ENCODE measurements around the gene MAMLD1.

Gene MAMLD1
- 0.86 to 2.7 (median 0.96) reads per million in 3 donors for total RNA-seq

GRCh38 chrX:150362599-150363481, at the start of gene MAMLD1:
Gene MAMLD1 (plus strand): TSS chrX:150363317. CDS start chrX:150445517, 82,200 bp downstream.
- peak in 2 of 3 donors; percentile 41 to 45 for DNase-seq
- Histone ChIP-seq H3K27me3 (replicated peaks; ENCODE audit: control insufficient read depth, insufficient read depth, low read length, poor library complexity, severe bottlenecking) (no peaks in the 10 kb centered on the region), H3K36me3 (ENCODE audit: control insufficient read depth, insufficient read depth, low read length) (no peaks in the 10 kb centered on the region), H3K27ac (ENCODE audit: insufficient read depth, low read length, poor library complexity, severe bottlenecking) (no peak within 1 kb of the TSS), H3K9me3 (ENCODE audit: control insufficient read depth, low read length) (no peaks in the 10 kb centered on the region), H3K4me3 (ENCODE audit: insufficient read depth, low read depth, low read length, poor library complexity, severe bottlenecking) (peak within 1 kb of the TSS; percentile 61), H3K4me1 (ENCODE audit: control insufficient read depth, insufficient read depth, low read length, poor library complexity, severe bottlenecking) (peaks cover 8% of the 10 kb centered on the region)

- DNase-seq = no peak
- H3K4me1 ChIP-seq (ENCODE audit: control insufficient read depth, insufficient read depth, low read length, poor library complexity, severe bottlenecking) = no peaks in the 10 kb centered on the region
- H3K9me3 ChIP-seq (ENCODE audit: control insufficient read depth, low read length) = no peaks in the 10 kb centered on the region
- H3K4me3 ChIP-seq (ENCODE audit: insufficient read depth, low read depth, low read length, poor library complexity, severe bottlenecking) = no peak overlapping the region
- no peaks in the 10 kb centered on the region for H3K36me3 ChIP-seq (ENCODE audit: control insufficient read depth, insufficient read depth, low read length)
- H3K27ac ChIP-seq (ENCODE audit: insufficient read depth, low read length, poor library complexity, severe bottlenecking) = no peak overlapping the region
- no peaks in the 10 kb centered on the region for H3K27me3 ChIP-seq (replicated peaks; ENCODE audit: control insufficient read depth, insufficient read depth, low read length, poor library complexity, severe bottlenecking)
These were observed 49.6 kb upstream of the MAMLD1 start for GRCh38 chrX:150313514-150313913.

- H3K27ac ChIP-seq (ENCODE audit: insufficient read depth, low read length, poor library complexity, severe bottlenecking) = no peak overlapping the region
- no peaks in the 10 kb centered on the region for H3K4me1 ChIP-seq (ENCODE audit: control insufficient read depth, insufficient read depth, low read length, poor library complexity, severe bottlenecking)
- H3K27me3 ChIP-seq (replicated peaks; ENCODE audit: control insufficient read depth, insufficient read depth, low read length, poor library complexity, severe bottlenecking) = no peaks in the 10 kb centered on the region
- DNase-seq = no peak
- no peaks in the 10 kb centered on the region for H3K36me3 ChIP-seq (ENCODE audit: control insufficient read depth, insufficient read depth, low read length)
- no peaks in the 10 kb centered on the region for H3K9me3 ChIP-seq (ENCODE audit: control insufficient read depth, low read length)
- no peak overlapping the region for H3K4me3 ChIP-seq (ENCODE audit: insufficient read depth, low read depth, low read length, poor library complexity, severe bottlenecking)
These were observed 48.9 kb upstream of the MAMLD1 start for GRCh38 chrX:150314186-150314585.

- no peaks in the 10 kb centered on the region for H3K36me3 ChIP-seq (ENCODE audit: control insufficient read depth, insufficient read depth, low read length)
- no peak for DNase-seq
- no peaks in the 10 kb centered on the region for H3K27me3 ChIP-seq (replicated peaks; ENCODE audit: control insufficient read depth, insufficient read depth, low read length, poor library complexity, severe bottlenecking)
- H3K27ac ChIP-seq (ENCODE audit: insufficient read depth, low read length, poor library complexity, severe bottlenecking) = no peak overlapping the region
- H3K4me1 ChIP-seq (ENCODE audit: control insufficient read depth, insufficient read depth, low read length, poor library complexity, severe bottlenecking) = no peaks in the 10 kb centered on the region
- no peak overlapping the region for H3K4me3 ChIP-seq (ENCODE audit: insufficient read depth, low read depth, low read length, poor library complexity, severe bottlenecking)
- no peaks in the 10 kb centered on the region for H3K9me3 ChIP-seq (ENCODE audit: control insufficient read depth, low read length)
These were observed 46.6 kb upstream of the MAMLD1 start for GRCh38 chrX:150316564-150316963.

GRCh38 chrX:150323020-150323419, 40.1 kb upstream of the MAMLD1 start:
- Histone ChIP-seq H3K4me3 (ENCODE audit: insufficient read depth, low read depth, low read length, poor library complexity, severe bottlenecking) (no peak overlapping the region), H3K4me1 (ENCODE audit: control insufficient read depth, insufficient read depth, low read length, poor library complexity, severe bottlenecking) (no peaks in the 10 kb centered on the region), H3K9me3 (ENCODE audit: control insufficient read depth, low read length) (no peaks in the 10 kb centered on the region), H3K27ac (ENCODE audit: insufficient read depth, low read length, poor library complexity, severe bottlenecking) (no peak overlapping the region), H3K27me3 (replicated peaks; ENCODE audit: control insufficient read depth, insufficient read depth, low read length, poor library complexity, severe bottlenecking) (no peaks in the 10 kb centered on the region), H3K36me3 (ENCODE audit: control insufficient read depth, insufficient read depth, low read length) (no peaks in the 10 kb centered on the region)
- DNase-seq = no peak

- Histone ChIP-seq H3K9me3 (ENCODE audit: control insufficient read depth, low read length) (no peaks in the 10 kb centered on the region), H3K4me1 (ENCODE audit: control insufficient read depth, insufficient read depth, low read length, poor library complexity, severe bottlenecking) (no peaks in the 10 kb centered on the region), H3K27me3 (replicated peaks; ENCODE audit: control insufficient read depth, insufficient read depth, low read length, poor library complexity, severe bottlenecking) (no peaks in the 10 kb centered on the region), H3K36me3 (ENCODE audit: control insufficient read depth, insufficient read depth, low read length) (no peaks in the 10 kb centered on the region), H3K27ac (ENCODE audit: insufficient read depth, low read length, poor library complexity, severe bottlenecking) (no peak overlapping the region), H3K4me3 (ENCODE audit: insufficient read depth, low read depth, low read length, poor library complexity, severe bottlenecking) (no peak overlapping the region)
- no peak for DNase-seq
These were observed 38.9 kb upstream of the MAMLD1 start for GRCh38 chrX:150324035-150324728.

- no peak for DNase-seq
- H3K4me1 ChIP-seq (ENCODE audit: control insufficient read depth, insufficient read depth, low read length, poor library complexity, severe bottlenecking) = no peaks in the 10 kb centered on the region
These were observed 38.2 kb upstream of the MAMLD1 start for GRCh38 chrX:150324919-150325318.

GRCh38 chrX:150326541-150327247, 36.4 kb upstream of the MAMLD1 start:
- Histone ChIP-seq H3K4me1 (ENCODE audit: control insufficient read depth, insufficient read depth, low read length, poor library complexity, severe bottlenecking) (no peaks in the 10 kb centered on the region), H3K27ac (ENCODE audit: insufficient read depth, low read length, poor library complexity, severe bottlenecking) (no peak overlapping the region), H3K4me3 (ENCODE audit: insufficient read depth, low read depth, low read length, poor library complexity, severe bottlenecking) (no peak overlapping the region), H3K9me3 (ENCODE audit: control insufficient read depth, low read length) (no peaks in the 10 kb centered on the region), H3K36me3 (ENCODE audit: control insufficient read depth, insufficient read depth, low read length) (no peaks in the 10 kb centered on the region), H3K27me3 (replicated peaks; ENCODE audit: control insufficient read depth, insufficient read depth, low read length, poor library complexity, severe bottlenecking) (no peaks in the 10 kb centered on the region)
- no peak for DNase-seq

More at GRCh38 chrX:150324919-150325318, 38.2 kb upstream of the MAMLD1 start:
- Histone ChIP-seq H3K27ac (ENCODE audit: insufficient read depth, low read length, poor library complexity, severe bottlenecking) (no peak overlapping the region), H3K4me3 (ENCODE audit: insufficient read depth, low read depth, low read length, poor library complexity, severe bottlenecking) (no peak overlapping the region), H3K27me3 (replicated peaks; ENCODE audit: control insufficient read depth, insufficient read depth, low read length, poor library complexity, severe bottlenecking) (no peaks in the 10 kb centered on the region), H3K36me3 (ENCODE audit: control insufficient read depth, insufficient read depth, low read length) (no peaks in the 10 kb centered on the region), H3K9me3 (ENCODE audit: control insufficient read depth, low read length) (no peaks in the 10 kb centered on the region)

- DNase-seq = no peak
- Histone ChIP-seq H3K27ac (ENCODE audit: insufficient read depth, low read length, poor library complexity, severe bottlenecking) (no peak overlapping the region), H3K9me3 (ENCODE audit: control insufficient read depth, low read length) (no peaks in the 10 kb centered on the region), H3K36me3 (ENCODE audit: control insufficient read depth, insufficient read depth, low read length) (no peaks in the 10 kb centered on the region), H3K27me3 (replicated peaks; ENCODE audit: control insufficient read depth, insufficient read depth, low read length, poor library complexity, severe bottlenecking) (no peaks in the 10 kb centered on the region), H3K4me3 (ENCODE audit: insufficient read depth, low read depth, low read length, poor library complexity, severe bottlenecking) (no peak overlapping the region), H3K4me1 (ENCODE audit: control insufficient read depth, insufficient read depth, low read length, poor library complexity, severe bottlenecking) (no peaks in the 10 kb centered on the region)
These were observed 33.8 kb upstream of the MAMLD1 start for GRCh38 chrX:150329282-150329681.
